ENCODE results near the gene POMGNT2.

GRCh38 chr3:43095370-43095769 is 10.5 kb downstream of the POMGNT2 start:
- TF ChIP-seq CTCF (conservative IDR thresholded peaks at IDR 0.05; ENCODE audit: low read length) (no peak), EZH2phosphoT487 (IDR thresholded peaks at IDR 0.05; ENCODE audit: borderline replicate concordance) (no peak)
